ENCODE measurements around the gene SLC5A2.
"Not testable (repeated sequence)": the region's sequence is repeated elsewhere in the genome, so short reads cannot be mapped to it uniquely, and the experiment has no call there.

The SLC5A2 gene

GRCh38 chr16:31480851-31481536, 1.9 kb upstream of the SLC5A2 start:
- Histone ChIP-seq H3K27me3 (ENCODE audit: control insufficient read depth, low read length) (peaks cover 26% of the 10 kb centered on the region), H3K4me1 (ENCODE audit: control insufficient read depth, low read length) (peaks cover 12% of the 10 kb centered on the region), H3K9me2 (replicated peaks; ENCODE audit: control insufficient read depth, low read length) (no peaks in the 10 kb centered on the region), H3K27ac (ENCODE audit: low read depth, low read length) (no peak overlapping the region), H3K4me2 (ENCODE audit: low read length) (no peak overlapping the region), H3K79me2 (ENCODE audit: control insufficient read depth, low read length) (no peaks in the 10 kb centered on the region), H3K36me3 (ENCODE audit: control insufficient read depth, low read length) (no peaks in the 10 kb centered on the region), H3K4me3 (ENCODE audit: low read length) (no peak overlapping the region), H3K9me3 (ENCODE audit: control insufficient read depth, insufficient read depth, low read length) (no peaks in the 10 kb centered on the region), H4K20me1 (ENCODE audit: control insufficient read depth, insufficient read depth, low read depth, low read length) (no peaks in the 10 kb centered on the region), H3F3A (ENCODE audit: control insufficient read depth, insufficient read depth) (no peaks in the 10 kb centered on the region)
- TF ChIP-seq EZH2phosphoT487 (IDR thresholded peaks at IDR 0.05; ENCODE audit: borderline replicate concordance, low read length), result no peak
- TF ChIP-seq CTCF (IDR thresholded peaks at IDR 0.05; ENCODE audit: low read depth, low read length, poor library complexity, severe bottlenecking), result no peak

- H3K9me3 ChIP-seq (ENCODE audit: control insufficient read depth, insufficient read depth, low read length); H3K4me3 ChIP-seq (ENCODE audit: low read length); H3K79me2 ChIP-seq (ENCODE audit: control insufficient read depth, low read length); H3K27ac ChIP-seq (ENCODE audit: low read depth, low read length); H3F3A ChIP-seq (ENCODE audit: control insufficient read depth, insufficient read depth); H4K20me1 ChIP-seq (ENCODE audit: control insufficient read depth, insufficient read depth, low read depth, low read length); H3K4me1 ChIP-seq (ENCODE audit: control insufficient read depth, low read length); H3K9me2 ChIP-seq (replicated peaks; ENCODE audit: control insufficient read depth, low read length); H3K4me2 ChIP-seq (ENCODE audit: low read length); H3K36me3 ChIP-seq (ENCODE audit: control insufficient read depth, low read length): not testable (repeated sequence)
- peaks cover 21% of the 10 kb centered on the region for H3K27me3 ChIP-seq (ENCODE audit: control insufficient read depth, low read length)
Observed at GRCh38 chr16:31484048-31484447, 1.1 kb downstream of the SLC5A2 start.

GRCh38 chr16:31484491-31485171, 1.7 kb downstream of the SLC5A2 start:
- peaks cover 7% of the 10 kb centered on the region for H3K4me1 ChIP-seq (ENCODE audit: control insufficient read depth, low read length)
- H3K36me3 ChIP-seq (ENCODE audit: control insufficient read depth, low read length), result no peaks in the 10 kb centered on the region
- no peak overlapping the region for H3K4me3 ChIP-seq (ENCODE audit: low read length)
- H3K27ac ChIP-seq (ENCODE audit: low read depth, low read length), result no peak overlapping the region
- TF ChIP-seq EZH2phosphoT487 (IDR thresholded peaks at IDR 0.05; ENCODE audit: borderline replicate concordance, low read length) (no peak), CTCF (IDR thresholded peaks at IDR 0.05; ENCODE audit: low read depth, low read length, poor library complexity, severe bottlenecking) (no peak)
- no peaks in the 10 kb centered on the region for H3K79me2 ChIP-seq (ENCODE audit: control insufficient read depth, low read length)
- H4K20me1 ChIP-seq (ENCODE audit: control insufficient read depth, insufficient read depth, low read depth, low read length), result no peaks in the 10 kb centered on the region
- H3K9me3 ChIP-seq (ENCODE audit: control insufficient read depth, insufficient read depth, low read length), result no peaks in the 10 kb centered on the region
- no peak overlapping the region for H3K4me2 ChIP-seq (ENCODE audit: low read length)
- peaks cover 20% of the 10 kb centered on the region for H3K27me3 ChIP-seq (ENCODE audit: control insufficient read depth, low read length)
- no peaks in the 10 kb centered on the region for H3F3A ChIP-seq (ENCODE audit: control insufficient read depth, insufficient read depth)
- H3K9me2 ChIP-seq (replicated peaks; ENCODE audit: control insufficient read depth, low read length), result no peaks in the 10 kb centered on the region

- Histone ChIP-seq H3K9me3 (ENCODE audit: control insufficient read depth, insufficient read depth, low read length) (no peaks in the 10 kb centered on the region), H3K27ac (ENCODE audit: low read depth, low read length) (no peak overlapping the region), H3K27me3 (ENCODE audit: control insufficient read depth, low read length) (peaks cover 18% of the 10 kb centered on the region), H4K20me1 (ENCODE audit: control insufficient read depth, insufficient read depth, low read depth, low read length) (no peaks in the 10 kb centered on the region), H3K9me2 (replicated peaks; ENCODE audit: control insufficient read depth, low read length) (no peaks in the 10 kb centered on the region), H3K4me3 (ENCODE audit: low read length) (no peak overlapping the region), H3K79me2 (ENCODE audit: control insufficient read depth, low read length) (no peaks in the 10 kb centered on the region), H3K4me2 (ENCODE audit: low read length) (no peak overlapping the region), H3K4me1 (ENCODE audit: control insufficient read depth, low read length) (peaks cover 7% of the 10 kb centered on the region), H3K36me3 (ENCODE audit: control insufficient read depth, low read length) (no peaks in the 10 kb centered on the region), H3F3A (ENCODE audit: control insufficient read depth, insufficient read depth) (no peaks in the 10 kb centered on the region)
- TF ChIP-seq EZH2phosphoT487 (IDR thresholded peaks at IDR 0.05; ENCODE audit: borderline replicate concordance, low read length) (no peak), CTCF (IDR thresholded peaks at IDR 0.05; ENCODE audit: low read depth, low read length, poor library complexity, severe bottlenecking) (no peak)
Observed at GRCh38 chr16:31485571-31485970, 2.6 kb downstream of the SLC5A2 start.
